Endometrium (tissue), 2 donors: Measurements from ENCODE around the gene UBE3C.

Experiments
- FAIRE-seq: peaks from 2 replicates; lab custom pipeline; 2012; peaks lifted over from hg19 to GRCh38; lab: Jason Lieb, UNC
- donor health status: control.
- donor health status: control.

The UBE3C gene

GRCh38 chr7:157294773-157295172 is 156.0 kb downstream of the UBE3C start:
- FAIRE-seq, result no peak

GRCh38 chr7:157295338-157295737 is 156.6 kb downstream of the UBE3C start:
- no peak for FAIRE-seq

DNA sequence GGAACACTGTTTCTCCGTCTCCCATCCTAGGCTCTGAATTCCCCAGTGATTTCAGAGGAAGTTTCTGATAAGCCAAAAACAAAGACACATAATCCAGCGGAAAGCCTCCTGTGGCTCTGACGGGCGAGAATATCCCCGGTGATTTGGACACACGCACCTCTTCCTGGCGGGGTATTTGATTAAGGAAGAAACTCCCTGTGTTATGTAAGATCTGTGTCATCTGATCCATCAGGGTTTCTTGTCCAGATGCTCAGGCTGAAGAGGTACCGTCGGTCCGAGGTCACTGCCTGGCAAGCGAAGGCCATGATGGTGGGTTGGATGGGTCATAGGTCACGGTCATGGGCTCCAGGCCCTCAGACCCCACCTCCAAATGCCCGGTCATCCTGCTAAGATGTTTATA is 158.5 kb downstream of the UBE3C start:
- FAIRE-seq, result no peak

DNA sequence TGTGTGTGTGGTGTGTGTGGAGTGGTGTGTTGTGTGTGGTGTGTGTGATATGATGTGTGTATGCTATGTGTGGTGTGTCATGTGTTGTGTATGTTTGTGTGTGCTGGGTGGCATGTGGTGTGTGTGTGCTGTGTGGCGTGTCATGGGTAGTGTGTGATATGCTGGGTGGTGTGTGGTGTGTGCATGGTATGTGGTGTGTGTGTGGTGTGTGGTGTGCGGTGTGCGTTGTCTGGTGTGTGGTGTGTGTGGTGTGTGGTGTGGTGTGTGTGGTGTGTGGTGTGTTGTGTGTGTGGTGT is 160.5 kb downstream of the UBE3C start:
- no peak for FAIRE-seq

DNA sequence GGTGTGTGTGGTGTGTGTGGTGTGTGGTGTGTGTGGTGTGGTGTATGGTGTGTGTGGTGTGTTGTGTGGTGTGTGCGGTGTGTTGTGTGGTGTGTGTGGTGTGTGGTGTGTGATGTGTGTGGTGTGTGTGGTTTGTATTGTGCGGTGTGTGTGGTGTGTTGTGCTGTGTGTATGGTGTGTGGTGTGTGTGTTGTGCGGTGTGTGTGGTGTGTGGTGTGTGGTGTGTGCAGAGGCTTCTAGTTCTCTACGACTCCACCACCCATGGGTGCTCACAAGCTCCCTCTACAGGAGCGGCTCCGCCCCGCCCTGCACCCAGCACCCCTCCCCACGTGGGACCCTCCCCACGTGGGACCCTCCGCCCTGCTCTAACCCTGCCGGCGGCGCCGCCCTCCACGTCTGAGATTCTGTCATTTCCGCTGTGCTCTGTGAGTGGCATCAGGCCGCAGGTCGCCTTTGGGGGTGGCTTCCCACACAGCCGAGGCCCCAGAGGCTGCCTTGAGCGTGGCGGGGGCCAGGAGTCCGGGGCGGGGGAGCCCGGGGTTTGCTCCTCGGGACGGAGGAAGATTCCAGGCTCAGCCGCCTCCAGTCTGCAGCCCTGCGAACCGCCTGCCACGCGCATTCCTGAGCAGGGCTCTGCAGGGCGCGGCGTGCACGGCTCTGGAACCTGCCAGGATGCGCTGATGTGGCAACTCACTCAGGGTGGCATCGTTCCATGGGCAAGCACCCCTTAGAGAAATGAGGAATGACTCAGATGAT is 161.1 kb downstream of the UBE3C start:
- FAIRE-seq, result no peak

- no peak for FAIRE-seq
These were observed 161.7 kb downstream of the UBE3C start for GRCh38 chr7:157300369-157300825.

GRCh38 chr7:157301610-157302120 is 162.9 kb downstream of the UBE3C start:
- FAIRE-seq, result no peak

DNA sequence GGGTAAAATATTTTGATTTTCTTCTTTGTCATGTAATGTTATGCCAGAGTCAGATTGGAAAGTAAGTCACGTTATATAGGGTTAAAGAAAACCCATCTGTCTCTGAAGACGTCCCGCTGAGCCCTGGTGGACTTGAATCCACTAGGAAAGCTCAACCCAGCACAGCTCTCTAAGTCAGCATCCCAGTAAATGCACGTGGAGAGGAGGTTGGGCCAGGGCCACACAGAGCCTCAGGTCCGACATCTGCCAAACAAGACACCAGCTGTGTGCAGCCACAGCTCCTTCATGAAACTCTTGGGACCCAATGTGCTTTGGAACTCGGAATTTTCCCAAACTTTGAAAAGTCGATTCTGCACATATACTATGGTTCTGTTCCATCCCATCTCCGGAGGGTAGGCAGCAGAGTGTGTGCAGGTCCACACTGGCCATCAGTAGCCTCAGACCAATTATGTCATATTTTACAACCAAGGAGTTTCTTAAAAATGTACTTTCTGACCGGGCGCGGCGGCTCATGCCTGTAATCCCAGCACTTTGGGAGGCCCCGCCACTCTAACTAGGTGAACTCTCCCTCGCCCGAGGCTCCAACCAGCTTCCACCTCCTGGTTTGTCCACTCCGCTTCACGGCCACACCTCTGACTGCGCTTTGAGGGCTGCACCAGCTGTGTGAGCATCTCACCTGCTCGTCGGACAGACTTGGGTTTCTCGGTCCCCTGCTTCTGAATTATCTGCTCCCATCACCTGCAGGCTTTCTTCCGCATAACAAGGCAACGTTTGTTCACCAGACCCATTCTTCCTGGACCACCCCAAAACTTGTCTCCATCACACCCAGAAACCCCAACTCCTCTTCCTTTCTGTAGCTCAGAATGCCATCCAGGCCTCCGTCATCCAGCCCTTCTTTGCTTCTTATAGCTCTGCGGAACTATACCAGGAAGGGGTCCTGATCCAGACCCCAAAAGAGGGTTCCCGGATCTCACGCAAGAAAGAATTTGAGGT is 168.4 kb downstream of the UBE3C start:
- no peak for FAIRE-seq

GRCh38 chr7:157309988-157310668 is 171.4 kb downstream of the UBE3C start:
- no peak for FAIRE-seq

GRCh38 chr7:157310676-157311185 is 172.0 kb downstream of the UBE3C start:
- FAIRE-seq, result no peak

GRCh38 chr7:157312941-157313340 is 174.2 kb downstream of the UBE3C start:
- no peak for FAIRE-seq

DNA sequence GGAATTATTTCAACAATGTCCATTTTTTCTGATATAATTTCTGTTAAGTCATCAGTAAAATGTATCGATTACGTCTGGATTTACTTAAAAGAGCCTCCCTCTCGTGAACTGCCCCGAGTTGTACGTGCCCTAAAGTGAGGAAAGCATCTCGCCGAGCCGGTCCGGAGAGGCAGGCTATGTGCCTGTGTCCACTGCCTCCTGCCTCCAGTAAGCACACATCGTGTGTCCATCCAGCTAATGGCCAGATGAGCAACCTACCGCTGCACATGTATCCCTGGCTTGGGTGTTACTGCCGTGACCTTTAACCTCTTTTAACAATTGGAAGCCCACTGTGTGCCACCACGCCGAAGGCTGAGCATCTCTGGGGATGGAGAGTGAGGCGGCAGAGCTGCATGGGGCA is 174.9 kb downstream of the UBE3C start:
- FAIRE-seq, result no peak

DNA sequence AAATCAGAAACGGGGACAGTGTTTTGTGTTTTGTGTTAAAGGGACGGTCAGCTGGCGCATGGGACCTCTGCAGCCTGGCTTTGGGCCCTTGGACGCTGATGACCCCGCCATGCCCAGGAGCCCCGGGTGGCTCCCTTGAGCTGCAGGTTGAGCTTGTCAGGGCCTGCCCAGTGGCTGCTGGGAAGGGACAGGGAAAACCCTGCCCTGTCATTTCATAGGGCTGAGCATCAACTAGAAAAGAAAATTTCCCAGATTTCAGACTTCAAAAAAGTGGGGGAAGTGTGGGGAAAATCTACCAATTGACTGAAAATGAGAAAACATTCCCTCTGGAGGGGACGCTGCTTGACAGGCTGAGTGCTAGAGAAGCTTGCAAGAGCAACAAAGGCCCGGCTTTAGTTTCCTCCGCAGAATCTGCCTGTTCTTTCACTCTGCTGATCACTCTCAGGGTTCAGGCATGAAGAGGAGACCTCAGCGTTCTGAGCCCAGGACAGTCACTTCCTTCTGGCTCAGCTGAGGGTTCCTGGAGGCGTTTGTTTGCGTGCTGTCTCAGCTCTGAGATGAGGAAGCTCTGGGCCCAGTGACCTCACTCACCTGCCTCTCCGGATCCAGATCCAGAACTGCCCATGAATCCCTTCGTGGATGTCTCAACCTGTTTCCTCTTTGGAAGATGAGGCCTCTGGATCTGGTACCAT is 179.4 kb downstream of the UBE3C start:
- no peak for FAIRE-seq
